ENCODE data around the gene ENPP6.

Gene ENPP6

GRCh38 chr4:184196730-184197385, 20.8 kb downstream of the ENPP6 start:
- DNase-seq (ENCODE audit: low read depth, low spot score) = no peak

GRCh38 chr4:184193556-184194525, 23.8 kb downstream of the ENPP6 start:
- H3K4me3 ChIP-seq (ENCODE audit: low read length) = no peak overlapping the region
- DNase-seq (ENCODE audit: low read depth, low spot score) = no peak

More at GRCh38 chr4:184196730-184197385, 20.8 kb downstream of the ENPP6 start:
- no peak overlapping the region for H3K4me3 ChIP-seq (ENCODE audit: low read length)

- no peak overlapping the region for H3K4me3 ChIP-seq (ENCODE audit: low read length)
- no peak for DNase-seq (ENCODE audit: low read depth, low spot score)
Measured at GRCh38 chr4:184192933-184193332, 24.7 kb downstream of the ENPP6 start.

GRCh38 chr4:184191267-184191666, 26.4 kb downstream of the ENPP6 start:
- DNase-seq (ENCODE audit: low read depth, low spot score) = no peak

GRCh38 chr4:184190711-184191110, 27.0 kb downstream of the ENPP6 start:
- no peak for DNase-seq (ENCODE audit: low read depth, low spot score)

More at GRCh38 chr4:184191267-184191666, 26.4 kb downstream of the ENPP6 start:
- no peak overlapping the region for H3K4me3 ChIP-seq (ENCODE audit: low read length)

GRCh38 chr4:184189966-184190365, 27.7 kb downstream of the ENPP6 start:
- no peak for DNase-seq (ENCODE audit: low read depth, low spot score)
- no peak overlapping the region for H3K4me3 ChIP-seq (ENCODE audit: low read length)

More at GRCh38 chr4:184190711-184191110, 27.0 kb downstream of the ENPP6 start:
- H3K4me3 ChIP-seq (ENCODE audit: low read length) = no peak overlapping the region

- H3K4me3 ChIP-seq (ENCODE audit: low read length) = no peak overlapping the region
- DNase-seq (ENCODE audit: low read depth, low spot score) = no peak
Measured at GRCh38 chr4:184188443-184189400, 29.0 kb downstream of the ENPP6 start.

- no peak overlapping the region for H3K4me3 ChIP-seq (ENCODE audit: low read length)
- no peak for DNase-seq (ENCODE audit: low read depth, low spot score)
Measured at GRCh38 chr4:184177271-184177670, 40.4 kb downstream of the ENPP6 start.

- DNase-seq (ENCODE audit: low read depth, low spot score) = no peak
- no peak overlapping the region for H3K4me3 ChIP-seq (ENCODE audit: low read length)
Measured at GRCh38 chr4:184174571-184175488, 42.8 kb downstream of the ENPP6 start.

- H3K4me3 ChIP-seq (ENCODE audit: low read length) = no peak overlapping the region
- no peak for DNase-seq (ENCODE audit: low read depth, low spot score)
Measured at GRCh38 chr4:184171011-184171410, 46.7 kb downstream of the ENPP6 start.

- no peak overlapping the region for H3K4me3 ChIP-seq (ENCODE audit: low read length)
- no peak for DNase-seq (ENCODE audit: low read depth, low spot score)
Measured at GRCh38 chr4:184169225-184169867, 48.3 kb downstream of the ENPP6 start.

- H3K4me3 ChIP-seq (ENCODE audit: low read length) = no peak overlapping the region
- no peak for DNase-seq (ENCODE audit: low read depth, low spot score)
Measured at GRCh38 chr4:184168406-184169019, 49.2 kb downstream of the ENPP6 start.

GRCh38 chr4:184167576-184167975, 50.1 kb downstream of the ENPP6 start:
- H3K4me3 ChIP-seq (ENCODE audit: low read length) = no peak overlapping the region
- no peak for DNase-seq (ENCODE audit: low read depth, low spot score)

GRCh38 chr4:184166736-184167135, 50.9 kb downstream of the ENPP6 start:
- DNase-seq (ENCODE audit: low read depth, low spot score) = no peak

GRCh38 chr4:184165291-184165690, 52.4 kb downstream of the ENPP6 start:
- H3K4me3 ChIP-seq (ENCODE audit: low read length) = no peak overlapping the region
- DNase-seq (ENCODE audit: low read depth, low spot score) = no peak

More at GRCh38 chr4:184166736-184167135, 50.9 kb downstream of the ENPP6 start:
- H3K4me3 ChIP-seq (ENCODE audit: low read length) = no peak overlapping the region

GRCh38 chr4:184163813-184164212, 53.9 kb downstream of the ENPP6 start:
- DNase-seq (ENCODE audit: low read depth, low spot score) = no peak
- H3K4me3 ChIP-seq (ENCODE audit: low read length) = no peak overlapping the region

GRCh38 chr4:184162596-184162995, 55.1 kb downstream of the ENPP6 start:
- H3K4me3 ChIP-seq (ENCODE audit: low read length) = no peak overlapping the region
- DNase-seq (ENCODE audit: low read depth, low spot score) = no peak

All from Jurkat, Clone E6-1 (cell line).